ENCODE measurements around the gene MTAP. TPM values are rescaled to one million over a fixed set of nuclear protein-coding genes. Genes with fewer than 3 reads are reported as not detected.

The MTAP gene
- total RNA-seq, 1 donor from 2014 or later, result 42.5 TPM

GRCh38 chr9:21778304-21778703, 24.1 kb upstream of the MTAP start:
- peaks cover 17% of the 10 kb centered on the region for H3K27me3 Mint-ChIP-seq (ENCODE audit: unreplicated experiment)
- DNase-seq (ENCODE audit: extremely low spot score, unreplicated experiment), result no peak
- H3K4me1 Mint-ChIP-seq (ENCODE audit: unreplicated experiment), result no peaks in the 10 kb centered on the region
- no peaks in the 10 kb centered on the region for H3K9me3 Mint-ChIP-seq (ENCODE audit: unreplicated experiment)
- no peaks in the 10 kb centered on the region for H3K36me3 Mint-ChIP-seq (ENCODE audit: unreplicated experiment)
- H3K4me3 Mint-ChIP-seq (ENCODE audit: unreplicated experiment), result no peak overlapping the region
- no peak for TF ChIP-seq CTCF (IDR thresholded peaks at IDR 0.05)
- H3K27ac Mint-ChIP-seq (ENCODE audit: unreplicated experiment), result no peak overlapping the region

GRCh38 chr9:21779397-21779796, 23.0 kb upstream of the MTAP start:
- peaks cover 26% of the 10 kb centered on the region for H3K27me3 Mint-ChIP-seq (ENCODE audit: unreplicated experiment)
- no peak for DNase-seq (ENCODE audit: extremely low spot score, unreplicated experiment)
- no peaks in the 10 kb centered on the region for H3K36me3 Mint-ChIP-seq (ENCODE audit: unreplicated experiment)
- H3K9me3 Mint-ChIP-seq (ENCODE audit: unreplicated experiment), result no peaks in the 10 kb centered on the region
- H3K4me1 Mint-ChIP-seq (ENCODE audit: unreplicated experiment), result no peaks in the 10 kb centered on the region
- no peak for TF ChIP-seq CTCF (IDR thresholded peaks at IDR 0.05)
- no peak overlapping the region for H3K27ac Mint-ChIP-seq (ENCODE audit: unreplicated experiment)
- H3K4me3 Mint-ChIP-seq (ENCODE audit: unreplicated experiment), result no peak overlapping the region

GRCh38 chr9:21781656-21782055, 20.8 kb upstream of the MTAP start:
- no peaks in the 10 kb centered on the region for H3K9me3 Mint-ChIP-seq (ENCODE audit: unreplicated experiment)
- H3K36me3 Mint-ChIP-seq (ENCODE audit: unreplicated experiment), result no peaks in the 10 kb centered on the region
- peaks cover 48% of the 10 kb centered on the region for H3K27me3 Mint-ChIP-seq (ENCODE audit: unreplicated experiment)
- no peak for TF ChIP-seq CTCF (IDR thresholded peaks at IDR 0.05)
- H3K4me1 Mint-ChIP-seq (ENCODE audit: unreplicated experiment), result no peaks in the 10 kb centered on the region
- H3K4me3 Mint-ChIP-seq (ENCODE audit: unreplicated experiment), result no peak overlapping the region
- H3K27ac Mint-ChIP-seq (ENCODE audit: unreplicated experiment), result no peak overlapping the region
- no peak for DNase-seq (ENCODE audit: extremely low spot score, unreplicated experiment)

- TF ChIP-seq CTCF (IDR thresholded peaks at IDR 0.05), result no peak
- no peak for DNase-seq (ENCODE audit: extremely low spot score, unreplicated experiment)
- Mint-ChIP-seq H3K27me3 (ENCODE audit: unreplicated experiment) (peaks cover 51% of the 10 kb centered on the region), H3K27ac (ENCODE audit: unreplicated experiment) (no peak overlapping the region), H3K36me3 (ENCODE audit: unreplicated experiment) (no peaks in the 10 kb centered on the region), H3K4me3 (ENCODE audit: unreplicated experiment) (no peak overlapping the region), H3K4me1 (ENCODE audit: unreplicated experiment) (no peaks in the 10 kb centered on the region), H3K9me3 (ENCODE audit: unreplicated experiment) (no peaks in the 10 kb centered on the region)
Observed at GRCh38 chr9:21782205-21782604, 20.2 kb upstream of the MTAP start.

DNA sequence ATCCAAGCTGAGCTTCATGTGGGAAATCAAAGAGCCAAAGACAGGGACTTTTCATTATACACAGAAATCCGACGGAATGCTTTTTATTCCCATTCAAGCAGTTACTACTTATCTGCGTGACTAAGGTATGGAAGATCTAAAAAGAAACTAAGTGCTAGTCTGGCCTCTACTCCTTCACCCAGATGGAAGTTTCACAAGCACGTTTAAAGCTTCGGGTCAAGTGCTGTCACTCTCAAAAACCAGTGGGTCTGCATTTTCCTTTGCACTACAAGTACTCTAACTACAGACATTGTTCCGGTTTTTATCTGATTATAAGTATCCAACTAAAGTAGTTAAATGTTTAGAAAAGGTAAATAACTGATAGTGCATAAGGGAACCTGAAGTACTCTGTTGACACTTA, 13.7 kb upstream of the MTAP start:
- no peaks in the 10 kb centered on the region for H3K9me3 Mint-ChIP-seq (ENCODE audit: unreplicated experiment)
- no peak for TF ChIP-seq CTCF (IDR thresholded peaks at IDR 0.05)
- no peak for DNase-seq (ENCODE audit: extremely low spot score, unreplicated experiment)
- peaks cover 54% of the 10 kb centered on the region for H3K27me3 Mint-ChIP-seq (ENCODE audit: unreplicated experiment)
- H3K27ac Mint-ChIP-seq (ENCODE audit: unreplicated experiment), result no peak overlapping the region
- H3K4me1 Mint-ChIP-seq (ENCODE audit: unreplicated experiment), result no peaks in the 10 kb centered on the region
- no peak overlapping the region for H3K4me3 Mint-ChIP-seq (ENCODE audit: unreplicated experiment)
- H3K36me3 Mint-ChIP-seq (ENCODE audit: unreplicated experiment), result no peaks in the 10 kb centered on the region
